Gastroesophageal sphincter (tissue), 4 donors: ENCODE measurements around the gene LTBR. TPM values are rescaled to one million over a fixed set of nuclear protein-coding genes. Genes with fewer than 3 reads are reported as not detected.

ENCODE experiments used
- ATAC-seq: fragments of 150-250 bp; one replicate; pipeline ENCODE4 v1.9.1; 2016; ENCODE audit warnings: mild to moderate bottlenecking, moderate library complexity
- H3K27ac ChIP-seq, 4 donors: fragments of 200-600 bp; sonication (generic) in 3 of 4; 1 replicate in 3 of 4; 2 replicates in 1 of 4; pipeline ENCODE4 v1.5.1; 2016 to 2019
- H3K27me3 ChIP-seq: fragments of 200-600 bp; sonication (generic); one replicate; pipeline ENCODE4 v1.5.1; 2019
- H3K36me3 ChIP-seq, 2 donors: fragments of 200-600 bp; sonication (generic); one replicate each; pipeline ENCODE4 v1.5.1; 2019; ENCODE audit warnings: control low read depth in 1 of 2
- H3K4me1 ChIP-seq, 3 donors: fragments of 200-600 bp; sonication (generic); 1 replicate in 2 of 3; 2 replicates in 1 of 3; pipeline ENCODE4 v1.5.1; 2016 to 2019; ENCODE audit warnings: control low read depth in 2 of 3
- H3K4me3 ChIP-seq, 2 donors: fragments of 200-600 bp; sonication (generic); one replicate each; pipeline ENCODE4 v1.5.1; 2019; ENCODE audit warnings: mild to moderate bottlenecking in 1 of 2, moderate library complexity in 1 of 2
- H3K9me3 ChIP-seq, 3 donors: fragments of 200-600 bp; sonication (generic); one replicate each; pipeline ENCODE4 v1.5.1; 2017 to 2019; ENCODE audit warnings: control low read depth in 2 of 3
- CTCF ChIP-seq, 4 experiments: fragments of 200-600 bp in 2 of 4; fragments of 450-650 bp in 2 of 4; sonication (generic) in 1 of 4; IDR thresholded peaks; one replicate each; pipeline ENCODE4 v1.5.1; 2017 to 2019; ENCODE audit warnings: antibody characterized with exemption in 4 of 4, mild to moderate bottlenecking in 2 of 4, moderate library complexity in 2 of 4
- EP300 ChIP-seq: sonication (generic); formaldehyde crosslinking; IDR thresholded peaks from one replicate; pipeline ENCODE4 v1.6.1; 2017; ENCODE audit warnings: antibody characterized with exemption, mild to moderate bottlenecking
- POLR2A ChIP-seq, 2 donors: fragments of 450-650 bp; IDR thresholded peaks; one replicate each; pipeline ENCODE4 v1.6.1; 2017; ENCODE audit warnings: antibody characterized with exemption in 2 of 2, mild to moderate bottlenecking in 2 of 2, moderate library complexity in 1 of 2
- POLR2AphosphoS5 ChIP-seq: sonication (generic); formaldehyde crosslinking; IDR thresholded peaks from one replicate; pipeline ENCODE4 v1.6.1; 2017; ENCODE audit warnings: antibody characterized with exemption
- WGBS, 2 donors: methylation state at CpG; one replicate each; pipeline ENCODE4 v1.1.5; 2018; ENCODE audit warnings: low coverage in 1 of 2; 5-methylcytosine and 5-hydroxymethylcytosine counted together
- small RNA-seq, 4 donors: library from RNA; depleted of rRNA; stranded (forward); fragments of <200 nt; gene quantifications; one replicate each; pipeline ENCODE3, GENCODE V24; 2016
- total RNA-seq, 4 donors: library from RNA; depleted of rRNA; stranded (reverse); fragments of >200 nt; gene quantifications; one replicate each; pipeline ENCODE4 v1.1.0, GENCODE V29; 2016

Gene LTBR
- total RNA-seq, 4 donors from 2014 or later = 86.5 to 139 (median 119) TPM

- 80 to 87% methylated on average over 10 to 12 of the region's 12 CpGs for WGBS, 2 donors
- H3K27ac ChIP-seq = no peak overlapping the region
- H3K36me3 ChIP-seq = peaks cover 0 to 32% of the 10 kb centered on the region in 2 donors
- ATAC-seq = no peak
- no peak overlapping the region for H3K4me3 ChIP-seq
- no peaks in the 10 kb centered on the region for H3K4me1 ChIP-seq
- no peaks in the 10 kb centered on the region for H3K9me3 ChIP-seq
- H3K27me3 ChIP-seq = no peaks in the 10 kb centered on the region
- TF ChIP-seq CTCF (IDR thresholded peaks at IDR 0.05) (no peak), POLR2A (IDR thresholded peaks at IDR 0.05) (no peak), EP300 (no peak), POLR2AphosphoS5 (no peak)
Observed at GRCh38 chr12:6438345-6438744, 54.4 kb downstream of the LTBR start.

GRCh38 chr12:6440391-6440790 lies 56.4 kb downstream of the LTBR start:
- 32 to 48% methylated on average over 1 of the region's 1 CpG for WGBS, 2 donors
- no peak overlapping the region for H3K27ac ChIP-seq
- H3K4me3 ChIP-seq = no peak overlapping the region
- H3K4me1 ChIP-seq = no peaks in the 10 kb centered on the region
- no peaks in the 10 kb centered on the region for H3K9me3 ChIP-seq
- no peaks in the 10 kb centered on the region for H3K27me3 ChIP-seq
- H3K36me3 ChIP-seq = peaks cover 0 to 52% of the 10 kb centered on the region in 2 donors
- ATAC-seq = no peak
- TF ChIP-seq EP300 = no peak

Small RNA genes within 50 kb of the gene (small RNA-seq; reads per million reads assigned to genes)
- gene RN7SL391P = 0 reads per million in 4 donors

Other genes with a start within 250 kb of the LTBR start
- gene CD9, start 183.8 kb upstream of the LTBR start, total RNA-seq = 100 to 1,000 TPM; 379 to 558 (median 468) TPM
- gene PLEKHG6, start 73.5 kb upstream of the LTBR start, total RNA-seq = 10 to 100 TPM in 1 of 4 donors, 1 to 10 TPM in 1, under 1 TPM in 2; 0.35 to 44.5 (median 1.3) TPM
- 100 to 1,000 TPM; 150 to 356 (median 227) TPM for gene TNFRSF1A, start 42.1 kb upstream of the LTBR start, total RNA-seq
- gene SCNN1A, start 8.6 kb upstream of the LTBR start, total RNA-seq = 10 to 100 TPM in 1 of 4 donors, 1 to 10 TPM in 1, under 1 TPM in 1, not detected in 1; 0.62 to 19.9 (median 5.2) TPM
- under 1 TPM in 2 of 4 donors, not detected in 2; 0.45 to 0.89 TPM for gene CD27, start 60.8 kb downstream of the LTBR start, total RNA-seq
- gene TAPBPL, start 67.9 kb downstream of the LTBR start, total RNA-seq = 10 to 100 TPM; 11.6 to 31.3 (median 16.4) TPM
- 10 to 100 TPM; 10.5 to 45.5 (median 17.9) TPM for gene VAMP1, start 86.5 kb downstream of the LTBR start, total RNA-seq
- gene MRPL51, start 109.1 kb downstream of the LTBR start, total RNA-seq = 10 to 100 TPM; 51.0 to 99.3 (median 66.0) TPM
- 10 to 100 TPM; 21.2 to 28.0 (median 24.8) TPM for gene NCAPD2, start 109.9 kb downstream of the LTBR start, total RNA-seq
- gene GAPDH, start 150.4 kb downstream of the LTBR start, total RNA-seq = 1,000 to 10,000 TPM; 1,868 to 3,239 (median 2,463) TPM
- 10 to 100 TPM; 16.9 to 27.4 (median 22.1) TPM for gene IFFO1, start 171.9 kb downstream of the LTBR start, total RNA-seq
- 10 to 100 TPM; 22.5 to 49.8 (median 26.8) TPM for gene NOP2, start 184.1 kb downstream of the LTBR start, total RNA-seq
- 100 to 1,000 TPM; 133 to 266 (median 219) TPM for gene CHD4, start 223.2 kb downstream of the LTBR start, total RNA-seq